ENCODE data around the gene DLGAP1. TPM values are rescaled to one million over a fixed set of nuclear protein-coding genes. Genes with fewer than 3 reads are reported as not detected.
"Not testable (repeated sequence)": the region's sequence is repeated elsewhere in the genome, so short reads cannot be mapped to it uniquely, and the experiment has no call there.

DLGAP1 gene
- total RNA-seq, 1 donor from 2014 or later = 0.05 TPM

DNA sequence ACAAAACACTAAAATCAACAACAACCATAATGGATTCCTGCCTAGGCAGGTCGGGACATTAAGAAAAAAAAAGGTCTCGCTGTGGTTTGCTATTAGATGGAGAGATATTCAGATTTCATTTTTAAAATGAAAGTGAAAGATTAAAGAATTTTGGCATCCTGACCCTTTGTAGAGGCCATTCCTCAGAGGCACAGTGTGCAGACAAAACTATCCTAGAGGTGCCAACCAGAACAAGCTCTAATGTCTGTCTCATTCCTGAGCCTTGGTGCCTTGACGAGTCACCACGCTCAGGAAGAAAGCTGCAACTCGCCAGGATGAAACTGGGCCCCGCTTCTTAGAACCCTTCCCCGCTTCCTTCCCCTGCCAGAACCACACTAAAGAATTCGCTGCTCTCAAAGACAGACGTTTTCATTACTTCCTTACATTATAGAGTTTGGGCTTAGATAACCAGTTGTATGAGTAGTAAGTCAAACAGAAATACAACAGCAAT is 849.1 kb downstream of the DLGAP1 start:
- Mint-ChIP-seq H3K4me3 (ENCODE audit: unreplicated experiment) (no peak overlapping the region), H3K9me3 (ENCODE audit: unreplicated experiment) (no peaks in the 10 kb centered on the region), H3K27ac (ENCODE audit: unreplicated experiment) (no peak overlapping the region), H3K36me3 (ENCODE audit: unreplicated experiment) (no peaks in the 10 kb centered on the region), H3K4me1 (ENCODE audit: unreplicated experiment) (peaks cover 16% of the 10 kb centered on the region), H3K27me3 (ENCODE audit: unreplicated experiment) (no peaks in the 10 kb centered on the region)
- no peak for DNase-seq (ENCODE audit: extremely low spot score, unreplicated experiment)
- TF ChIP-seq, protein P1, sequence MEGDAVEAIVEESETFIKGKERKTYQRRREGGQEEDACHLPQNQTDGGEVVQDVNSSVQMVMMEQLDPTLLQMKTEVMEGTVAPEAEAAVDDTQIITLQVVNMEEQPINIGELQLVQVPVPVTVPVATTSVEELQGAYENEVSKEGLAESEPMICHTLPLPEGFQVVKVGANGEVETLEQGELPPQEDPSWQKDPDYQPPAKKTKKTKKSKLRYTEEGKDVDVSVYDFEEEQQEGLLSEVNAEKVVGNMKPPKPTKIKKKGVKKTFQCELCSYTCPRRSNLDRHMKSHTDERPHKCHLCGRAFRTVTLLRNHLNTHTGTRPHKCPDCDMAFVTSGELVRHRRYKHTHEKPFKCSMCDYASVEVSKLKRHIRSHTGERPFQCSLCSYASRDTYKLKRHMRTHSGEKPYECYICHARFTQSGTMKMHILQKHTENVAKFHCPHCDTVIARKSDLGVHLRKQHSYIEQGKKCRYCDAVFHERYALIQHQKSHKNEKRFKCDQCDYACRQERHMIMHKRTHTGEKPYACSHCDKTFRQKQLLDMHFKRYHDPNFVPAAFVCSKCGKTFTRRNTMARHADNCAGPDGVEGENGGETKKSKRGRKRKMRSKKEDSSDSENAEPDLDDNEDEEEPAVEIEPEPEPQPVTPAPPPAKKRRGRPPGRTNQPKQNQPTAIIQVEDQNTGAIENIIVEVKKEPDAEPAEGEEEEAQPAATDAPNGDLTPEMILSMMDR (IDR thresholded peaks at IDR 0.05) = no peak

DNA sequence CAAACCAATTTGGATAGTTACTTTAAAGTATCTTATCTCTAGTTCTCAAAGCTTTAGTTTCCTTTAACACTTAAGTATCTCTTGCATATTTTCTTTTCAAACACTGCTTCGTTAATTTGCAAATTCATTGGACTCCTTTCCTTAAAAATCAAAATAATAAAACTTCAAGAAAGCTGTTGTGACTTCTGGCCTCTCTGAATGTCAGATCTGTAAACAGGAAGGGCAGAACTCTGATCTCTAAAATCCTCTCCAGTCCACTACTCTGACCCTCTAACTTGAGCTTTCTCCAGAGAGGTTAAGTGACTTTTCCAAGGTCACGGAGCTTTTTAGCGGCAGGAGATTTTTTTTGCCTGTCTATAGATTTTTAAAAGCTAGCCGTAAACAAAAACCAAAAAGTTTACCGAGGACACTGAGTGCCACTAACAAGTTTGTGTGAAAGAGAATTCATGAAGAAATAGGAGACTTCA is 849.6 kb downstream of the DLGAP1 start:
- no peak for DNase-seq (ENCODE audit: extremely low spot score, unreplicated experiment)
- Mint-ChIP-seq H3K9me3 (ENCODE audit: unreplicated experiment) (no peaks in the 10 kb centered on the region), H3K27ac (ENCODE audit: unreplicated experiment) (no peak overlapping the region), H3K4me1 (ENCODE audit: unreplicated experiment) (peaks cover 16% of the 10 kb centered on the region), H3K4me3 (ENCODE audit: unreplicated experiment) (no peak overlapping the region), H3K36me3 (ENCODE audit: unreplicated experiment) (no peaks in the 10 kb centered on the region), H3K27me3 (ENCODE audit: unreplicated experiment) (no peaks in the 10 kb centered on the region)
- TF ChIP-seq, protein P1 (IDR thresholded peaks at IDR 0.05) = no peak

DNA sequence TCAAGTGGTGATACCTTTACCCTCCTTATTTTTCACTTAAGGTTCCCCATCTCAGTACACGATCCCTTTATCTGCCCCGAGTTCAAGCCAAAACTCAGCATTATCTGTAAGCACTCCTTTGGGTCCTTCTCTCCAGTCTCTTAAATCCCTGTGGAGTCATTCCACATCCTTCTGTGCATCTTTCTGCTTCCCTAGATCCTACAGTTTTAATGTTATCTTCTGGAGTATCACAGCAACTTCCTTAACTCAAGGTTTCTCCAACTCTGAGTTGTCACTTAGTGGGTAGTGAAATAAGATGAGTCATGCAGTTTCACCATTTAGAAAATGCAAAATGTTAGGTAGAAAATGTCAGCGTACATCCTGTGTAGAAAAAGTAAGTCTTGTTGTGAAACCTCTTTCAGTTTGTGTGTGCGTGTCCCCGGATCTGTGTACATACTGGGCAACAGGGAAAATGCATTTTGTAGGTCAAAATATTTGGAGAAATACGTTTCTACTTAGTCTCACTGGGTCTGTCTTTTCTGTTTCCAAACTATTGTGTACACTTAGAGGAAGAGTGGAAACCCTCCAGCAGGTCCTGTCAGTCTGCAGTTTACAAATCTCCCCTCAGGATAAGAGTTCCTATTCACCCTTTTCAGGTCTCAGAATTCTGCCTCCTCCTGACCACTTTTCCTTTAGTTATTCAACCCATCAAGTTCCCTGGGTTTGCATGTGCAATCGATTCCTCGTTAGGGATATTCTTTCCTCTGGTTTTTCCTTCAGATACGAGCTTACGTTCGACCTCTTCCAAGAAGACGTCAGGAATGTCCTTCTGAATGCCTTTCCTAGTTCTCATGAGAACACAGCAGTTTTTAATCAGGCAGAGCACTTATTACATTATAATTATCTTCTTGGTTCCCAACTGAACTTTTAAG is 850.4 kb downstream of the DLGAP1 start:
- Mint-ChIP-seq H3K4me1 (ENCODE audit: unreplicated experiment) (peaks cover 16% of the 10 kb centered on the region), H3K27me3 (ENCODE audit: unreplicated experiment) (no peaks in the 10 kb centered on the region), H3K27ac (ENCODE audit: unreplicated experiment) (no peak overlapping the region), H3K4me3 (ENCODE audit: unreplicated experiment) (no peak overlapping the region), H3K9me3 (ENCODE audit: unreplicated experiment) (no peaks in the 10 kb centered on the region), H3K36me3 (ENCODE audit: unreplicated experiment) (no peaks in the 10 kb centered on the region)
- no peak for DNase-seq (ENCODE audit: extremely low spot score, unreplicated experiment)
- TF ChIP-seq, protein P1 (IDR thresholded peaks at IDR 0.05) = no peak

DNA sequence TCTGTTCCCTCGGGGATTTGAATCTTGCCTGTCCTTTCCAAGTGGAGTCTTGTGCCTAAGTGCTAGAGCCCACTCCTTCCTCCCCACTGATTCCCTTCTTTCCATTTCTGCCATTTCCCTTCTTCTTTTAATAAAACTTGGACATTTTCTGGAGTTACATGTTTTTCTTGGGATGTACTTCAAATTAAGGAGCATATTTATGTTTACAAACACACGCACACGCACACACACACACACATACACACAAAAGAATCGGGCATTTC is 850.9 kb downstream of the DLGAP1 start:
- TF ChIP-seq, protein P1 (IDR thresholded peaks at IDR 0.05) = no peak
- Mint-ChIP-seq H3K27ac (ENCODE audit: unreplicated experiment) (no peak overlapping the region), H3K27me3 (ENCODE audit: unreplicated experiment) (no peaks in the 10 kb centered on the region), H3K4me1 (ENCODE audit: unreplicated experiment) (peaks cover 16% of the 10 kb centered on the region), H3K9me3 (ENCODE audit: unreplicated experiment) (no peaks in the 10 kb centered on the region), H3K36me3 (ENCODE audit: unreplicated experiment) (no peaks in the 10 kb centered on the region), H3K4me3 (ENCODE audit: unreplicated experiment) (no peak overlapping the region)
- no peak for DNase-seq (ENCODE audit: extremely low spot score, unreplicated experiment)

DNA sequence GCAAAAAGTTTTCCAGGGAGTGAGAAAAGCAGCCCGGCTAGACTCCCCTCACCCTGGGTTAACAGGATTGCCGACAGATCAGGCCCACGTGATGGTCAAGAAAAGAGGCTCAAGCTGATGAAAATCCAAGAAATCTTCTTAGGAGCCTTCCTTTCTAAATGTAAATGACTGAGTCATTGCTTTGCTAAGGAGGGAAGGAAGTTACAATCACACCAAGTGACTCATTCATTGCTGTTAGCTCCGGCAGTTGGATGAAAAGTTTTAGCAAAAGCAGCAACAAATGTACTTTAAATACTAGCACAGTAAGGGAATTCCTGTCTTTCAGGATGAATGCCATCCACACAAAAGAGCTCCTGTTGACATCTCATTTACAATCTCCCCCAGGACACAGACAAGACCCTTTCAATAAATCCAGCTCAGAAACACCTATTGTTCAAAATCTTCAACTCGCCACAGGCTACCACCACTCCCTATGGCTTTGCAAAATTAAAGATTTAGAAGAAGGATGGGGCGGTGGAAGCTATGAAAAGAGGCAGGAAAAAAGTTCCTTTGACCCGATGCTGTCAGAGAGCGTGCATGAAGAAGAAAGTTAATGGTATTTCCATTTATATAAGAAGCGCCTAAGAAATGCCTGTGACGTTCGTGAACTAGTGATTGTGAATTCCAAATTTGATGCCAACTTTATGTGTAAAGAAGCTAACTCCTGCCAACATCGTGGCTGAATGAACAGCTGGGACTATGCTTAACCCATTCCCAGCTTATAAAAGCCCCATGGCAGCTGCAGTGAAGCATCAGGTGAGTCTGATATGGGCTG is 851.5 kb downstream of the DLGAP1 start:
- TF ChIP-seq, protein P1 (IDR thresholded peaks at IDR 0.05) = no peak
- no peak overlapping the region for H3K27ac Mint-ChIP-seq (ENCODE audit: unreplicated experiment)
- H3K9me3 Mint-ChIP-seq (ENCODE audit: unreplicated experiment) = no peaks in the 10 kb centered on the region
- H3K4me3 Mint-ChIP-seq (ENCODE audit: unreplicated experiment) = no peak overlapping the region
- H3K27me3 Mint-ChIP-seq (ENCODE audit: unreplicated experiment) = no peaks in the 10 kb centered on the region
- DNase-seq (ENCODE audit: extremely low spot score, unreplicated experiment) = peak; percentile 87
- peaks cover 16% of the 10 kb centered on the region for H3K4me1 Mint-ChIP-seq (ENCODE audit: unreplicated experiment)
- no peaks in the 10 kb centered on the region for H3K36me3 Mint-ChIP-seq (ENCODE audit: unreplicated experiment)

DNA sequence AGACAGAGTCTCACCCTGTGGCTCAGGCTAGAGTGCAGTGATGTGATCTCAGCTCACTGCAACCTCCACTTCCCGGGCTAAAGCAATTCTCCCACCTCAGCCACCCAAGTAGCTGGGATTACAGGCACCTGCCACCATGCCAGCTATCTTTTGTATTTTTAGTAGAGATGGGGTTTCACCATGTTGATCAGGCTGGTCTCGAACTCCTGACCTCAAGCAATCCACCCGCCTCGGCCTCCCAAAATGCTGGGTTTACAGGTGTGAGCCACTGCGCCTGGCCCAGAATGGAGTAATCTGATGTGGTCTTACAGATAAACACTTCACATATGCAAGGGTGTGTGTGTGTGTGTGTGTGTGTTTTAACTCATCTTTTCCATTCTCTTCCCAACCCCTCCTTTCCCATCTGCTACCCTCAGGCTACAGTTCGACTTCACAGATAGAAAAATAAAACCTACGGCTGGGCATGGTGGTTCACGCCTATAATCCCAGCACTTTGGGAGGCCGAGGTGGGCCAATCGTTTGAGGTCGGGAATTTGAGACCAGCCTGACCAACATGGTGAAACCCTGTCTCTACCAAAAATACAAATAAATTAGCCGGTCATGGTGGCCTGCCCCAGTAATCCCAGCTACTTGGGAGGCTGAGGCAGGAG is 853.9 kb downstream of the DLGAP1 start:
- H3K9me3 Mint-ChIP-seq (ENCODE audit: unreplicated experiment); DNase-seq (ENCODE audit: extremely low spot score, unreplicated experiment); H3K4me3 Mint-ChIP-seq (ENCODE audit: unreplicated experiment); H3K27me3 Mint-ChIP-seq (ENCODE audit: unreplicated experiment); H3K36me3 Mint-ChIP-seq (ENCODE audit: unreplicated experiment): not testable (repeated sequence)
- Mint-ChIP-seq H3K4me1 (ENCODE audit: unreplicated experiment) (peaks cover 18% of the 10 kb centered on the region), H3K27ac (ENCODE audit: unreplicated experiment) (peak overlapping the region; percentile 29)
